HG02943 (cell line): ENCODE measurements around the gene COTL1.

Source experiments
- ATAC-seq: cut with Tn5 transposase; IDR thresholded peaks from one replicate; pipeline ENCODE4 v1.9.1; 2021; ENCODE audit warnings: mild to moderate bottlenecking, low read depth, moderate library complexity; ENCODE audit not compliant: unreplicated experiment

COTL1 gene

GRCh38 chr16:84555418-84556196 is 62.3 kb downstream of the COTL1 start:
- no peak for ATAC-seq

GRCh38 chr16:84554627-84555328 is 63.1 kb downstream of the COTL1 start:
- no peak for ATAC-seq

DNA sequence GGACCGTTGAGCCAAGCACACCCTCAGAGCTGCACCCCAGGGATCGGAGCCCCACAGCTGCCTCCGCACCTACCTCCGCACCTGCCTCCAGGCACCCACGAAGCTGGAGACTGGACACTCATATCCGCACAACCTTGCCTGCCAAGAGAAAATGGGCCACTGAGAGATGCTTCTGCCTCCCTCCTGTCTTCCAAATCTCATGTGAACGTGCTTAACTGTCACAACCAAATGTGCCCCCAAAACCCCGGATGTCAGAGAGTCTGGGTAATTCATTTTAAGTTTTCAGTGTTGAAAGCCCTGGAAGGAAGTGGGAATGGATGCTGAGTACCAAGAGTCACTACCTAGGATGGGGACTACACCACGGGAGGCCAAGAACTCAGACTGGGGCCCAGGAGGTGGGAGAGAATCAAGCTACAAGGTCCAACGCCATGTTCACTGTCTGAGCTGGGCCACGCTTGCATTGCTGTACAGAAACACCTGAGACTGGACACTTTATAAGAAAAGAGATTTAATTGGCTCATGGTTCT is 63.9 kb downstream of the COTL1 start:
- ATAC-seq = no peak

DNA sequence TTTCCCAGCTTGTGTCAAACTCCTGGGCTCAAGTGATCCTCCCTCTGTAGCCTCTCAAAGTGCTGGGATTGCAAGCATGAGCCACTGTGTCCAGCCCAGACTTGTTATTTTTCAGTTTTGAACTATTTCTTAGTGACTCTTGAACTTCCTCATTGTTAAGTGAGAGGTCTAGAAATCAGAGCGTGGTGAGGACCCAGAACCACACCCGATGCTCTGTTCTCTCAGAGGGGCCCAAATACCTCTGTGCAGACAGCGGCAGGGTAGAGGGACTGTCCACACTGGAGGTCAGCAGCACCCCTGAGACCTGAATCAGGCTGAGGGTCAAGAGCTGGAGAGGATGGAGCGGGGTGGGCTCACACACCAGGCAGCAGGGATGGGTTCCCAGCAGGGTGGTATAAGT is 65.7 kb downstream of the COTL1 start:
- ATAC-seq = no peak

DNA sequence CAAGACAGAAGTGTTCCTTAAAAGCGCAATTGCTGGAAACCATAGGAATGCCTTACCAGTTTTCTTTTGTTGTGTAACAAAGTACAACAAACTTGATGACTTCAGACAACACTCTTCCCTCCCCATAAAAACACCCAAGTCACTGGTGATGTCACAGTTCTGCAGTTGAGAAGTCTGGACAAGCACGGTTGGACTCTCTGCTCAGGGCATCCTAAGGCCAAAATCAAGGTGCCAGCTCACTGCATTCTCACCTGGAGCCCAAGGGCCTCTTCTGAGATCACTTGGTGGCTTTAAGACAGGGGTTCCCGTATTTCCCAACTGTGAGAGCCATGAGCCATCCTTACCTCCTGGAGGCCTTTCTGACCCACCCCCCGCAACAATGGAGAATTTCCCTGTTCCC is 67.8 kb downstream of the COTL1 start:
- no peak for ATAC-seq

GRCh38 chr16:84548971-84549844 is 68.7 kb downstream of the COTL1 start:
- no peak for ATAC-seq

GRCh38 chr16:84548508-84548907 is 69.4 kb downstream of the COTL1 start:
- no peak for ATAC-seq

DNA sequence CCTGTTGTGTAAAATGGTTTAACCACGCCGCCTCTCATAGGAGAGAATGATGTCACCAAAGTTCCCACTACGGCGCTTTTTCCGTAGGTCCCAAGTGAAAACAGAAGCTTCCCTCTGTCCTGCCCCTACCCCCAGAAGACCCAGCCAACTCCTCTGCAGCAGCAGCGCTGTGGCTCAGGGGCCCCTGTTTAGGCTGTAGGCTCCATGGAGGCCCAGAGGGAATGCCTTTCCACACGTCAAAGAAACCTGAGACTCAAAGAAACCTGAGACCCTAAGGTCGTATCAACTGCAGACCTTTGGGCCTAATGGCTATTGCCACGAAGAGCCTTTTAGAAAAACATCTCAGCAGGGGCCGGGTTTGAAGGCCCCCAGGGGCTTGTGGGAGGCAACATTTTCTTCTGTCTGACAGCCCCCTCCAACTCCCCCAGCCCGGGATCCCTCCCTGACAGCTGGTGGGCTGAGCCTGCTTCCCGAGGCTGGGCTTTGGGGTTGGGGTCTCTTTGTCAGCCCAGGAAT is 70.3 kb downstream of the COTL1 start:
- ATAC-seq = no peak

DNA sequence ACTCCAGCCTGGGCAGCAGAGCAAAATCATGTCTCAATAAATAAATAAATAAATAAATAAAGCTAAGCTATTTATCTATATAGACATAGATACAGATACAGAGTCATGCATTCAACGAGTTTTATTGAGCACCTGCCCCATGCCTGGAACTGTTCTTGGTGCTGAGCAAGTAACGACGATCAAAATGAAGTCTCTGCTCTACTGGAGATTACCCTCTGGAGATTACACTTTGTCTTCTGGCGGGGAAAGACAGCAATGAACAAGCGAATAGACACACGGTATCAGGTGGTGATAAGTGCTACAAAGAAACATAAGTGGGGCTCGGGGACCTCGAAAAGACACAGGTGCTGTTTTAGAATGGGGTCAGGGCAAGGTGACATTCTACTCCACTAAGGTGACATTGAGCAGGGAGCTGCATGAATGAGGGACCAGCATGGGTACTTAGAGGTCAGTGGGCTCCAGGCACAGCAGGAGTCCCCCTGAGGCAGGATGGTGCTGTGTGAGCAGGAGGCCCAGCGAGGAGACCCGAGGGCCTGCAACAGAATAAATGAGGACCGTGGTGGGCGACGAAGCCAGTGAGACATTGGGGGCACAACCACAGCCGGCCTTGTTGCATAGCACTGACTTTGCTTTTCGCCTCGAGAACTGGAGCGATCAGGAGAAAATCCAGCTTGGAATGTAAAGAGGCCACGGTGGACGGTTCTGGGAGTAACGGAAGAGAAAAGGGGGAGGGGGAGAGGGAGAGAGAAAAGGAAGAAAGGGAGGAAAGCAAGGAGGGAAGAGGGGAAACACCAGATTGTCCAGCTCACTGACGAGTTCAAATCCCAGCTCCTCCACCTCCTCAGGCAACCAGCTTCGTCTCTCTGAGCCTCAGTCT is 71.0 kb downstream of the COTL1 start:
- ATAC-seq = no peak

- ATAC-seq = no peak
Measured at GRCh38 chr16:84545114-84545737, 72.7 kb downstream of the COTL1 start.

DNA sequence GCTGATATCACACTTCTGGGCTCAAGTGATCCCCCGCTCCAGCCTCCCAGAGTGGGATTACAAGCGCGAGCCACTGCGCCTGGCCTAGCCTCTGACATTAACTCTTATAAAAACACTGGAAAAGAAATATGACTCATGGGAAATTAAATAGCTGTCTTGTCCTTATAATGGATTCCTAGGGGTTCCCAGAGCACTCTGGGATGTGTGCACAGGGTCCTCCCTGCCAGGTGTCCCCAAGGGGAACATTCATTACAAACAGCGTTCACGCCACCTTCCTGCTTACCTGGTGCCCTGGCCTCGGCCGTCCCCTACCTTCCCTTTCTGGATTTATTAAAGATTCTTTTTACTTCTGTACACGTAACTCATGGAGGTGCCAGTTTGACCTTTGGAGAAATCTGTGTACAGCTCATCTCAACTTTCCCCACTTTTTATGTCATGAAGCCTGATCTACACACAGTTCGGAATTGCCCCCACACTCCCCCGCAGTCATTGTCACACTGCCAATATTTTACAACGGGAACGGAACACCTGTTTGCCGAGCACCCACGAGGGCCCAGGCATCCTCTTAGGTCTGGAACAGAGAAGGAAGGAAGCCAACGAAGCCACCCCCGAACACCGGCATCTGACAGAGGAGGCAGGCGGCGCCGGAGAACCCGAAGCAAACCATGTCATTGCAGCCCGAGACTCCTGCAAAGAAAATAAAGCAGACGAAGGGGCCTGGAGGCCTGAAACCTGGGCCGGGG is 73.7 kb downstream of the COTL1 start:
- no peak for ATAC-seq

DNA sequence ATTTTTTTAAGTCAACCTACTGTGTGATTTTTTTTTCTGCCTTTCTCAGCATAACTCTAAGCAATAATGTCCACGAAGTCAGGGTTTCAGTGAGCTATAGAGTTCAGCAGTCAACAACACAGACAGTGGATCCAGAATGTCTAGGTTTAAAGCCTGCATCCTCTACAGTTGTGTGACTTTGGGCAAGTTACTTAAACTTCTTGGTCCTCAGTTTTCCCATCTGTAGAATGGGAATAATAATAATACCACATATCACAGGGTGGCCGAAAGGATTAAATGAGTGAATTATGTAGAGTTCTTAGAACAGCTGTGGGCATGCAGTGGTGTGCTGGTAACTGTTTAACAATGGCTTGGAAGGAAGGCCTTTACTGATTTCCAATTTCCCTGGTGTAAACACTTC is 74.6 kb downstream of the COTL1 start:
- ATAC-seq = no peak

- ATAC-seq = no peak
Measured at GRCh38 chr16:84541999-84542817, 75.7 kb downstream of the COTL1 start.

- ATAC-seq = no peak
Measured at GRCh38 chr16:84540194-84540593, 77.7 kb downstream of the COTL1 start.

GRCh38 chr16:84538222-84538840 is 79.5 kb downstream of the COTL1 start:
- no peak for ATAC-seq

GRCh38 chr16:84537491-84538151 is 80.3 kb downstream of the COTL1 start:
- no peak for ATAC-seq

DNA sequence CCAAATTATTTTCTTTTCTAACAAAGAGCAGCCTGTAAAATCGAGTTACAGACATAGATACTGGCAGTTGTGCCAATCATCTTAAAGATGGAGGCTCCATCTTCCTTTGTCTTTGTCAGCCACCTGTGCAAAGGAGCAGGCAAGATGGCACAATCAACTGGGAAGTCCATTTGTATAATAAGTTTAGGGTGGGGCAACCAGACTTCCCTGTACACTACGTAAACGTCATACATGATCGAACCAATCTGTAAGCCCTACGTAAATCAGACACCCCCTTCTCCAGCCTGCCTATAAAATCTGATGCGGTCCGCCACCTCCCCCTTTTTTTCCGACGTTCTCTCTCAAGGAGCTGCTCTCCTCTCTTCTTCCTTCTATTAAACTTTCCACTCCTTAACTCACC is 82.0 kb downstream of the COTL1 start:
- no peak for ATAC-seq
